IMR-90 (cell line): Measurements from ENCODE around the gene CAPN7.

Experiments
- BHLHE40 ChIP-seq: fragments of 150-350 bp; IDR thresholded peaks from 2 replicates; pipeline ENCODE4 v1.6.1; 2016; ENCODE audit warnings: mild to moderate bottlenecking, low read depth, low read length
- CHD1 ChIP-seq: IDR thresholded peaks from 2 replicates; pipeline ENCODE4 v1.6.1; 2012; ENCODE audit warnings: low read depth, low read length, improper control_type of control experiment
- ELK1 ChIP-seq: fragments of 150-350 bp; IDR thresholded peaks from 2 replicates; pipeline ENCODE4 v1.6.1; 2016; ENCODE audit warnings: low read depth, mild to moderate bottlenecking, low read length, moderate library complexity, borderline replicate concordance
- FOS ChIP-seq: fragments of 150-350 bp; IDR thresholded peaks from 2 replicates; pipeline ENCODE4 v1.6.1; 2016; ENCODE audit warnings: low read depth, low read length
- MAFK ChIP-seq: IDR thresholded peaks from 2 replicates; pipeline ENCODE4 v1.6.1; 2012; ENCODE audit warnings: low read depth, low read length, improper control_type of control experiment
- MAZ ChIP-seq: IDR thresholded peaks from 2 replicates; pipeline ENCODE4 v1.6.1; 2012; ENCODE audit warnings: low read depth, mild to moderate bottlenecking, low read length, improper control_type of control experiment, moderate library complexity, borderline replicate concordance
- MXI1 ChIP-seq: IDR thresholded peaks from 2 replicates; pipeline ENCODE4 v1.6.1; 2012; ENCODE audit warnings: low read depth, mild to moderate bottlenecking, low read length, moderate library complexity, borderline replicate concordance
- NFE2L2 ChIP-seq: fragments of 150-350 bp; IDR thresholded peaks from 2 replicates; pipeline ENCODE4 v1.6.1; 2016; ENCODE audit warnings: low read depth, mild to moderate bottlenecking, low read length
- POLR2A ChIP-seq: IDR thresholded peaks from 2 replicates; pipeline ENCODE4 v1.6.1; 2012; ENCODE audit warnings: mild to moderate bottlenecking, low read depth, low read length
- RAD21 ChIP-seq: IDR thresholded peaks from 2 replicates; pipeline ENCODE4 v1.6.1; 2012; ENCODE audit warnings: low read length, improper control_type of control experiment
- RFX5 ChIP-seq: IDR thresholded peaks from 2 replicates; pipeline ENCODE4 v1.8.0; 2012; ENCODE audit warnings: low read depth, mild to moderate bottlenecking, low read length, moderate library complexity
- TF ChIP-seq, protein P1 (sequence below): conservative IDR thresholded peaks from 2 replicates; pipeline ENCODE4 v1.5.1; 2012; ENCODE audit warnings: mild to moderate bottlenecking, low read depth, low read length, improper control_type of control experiment

DNA sequence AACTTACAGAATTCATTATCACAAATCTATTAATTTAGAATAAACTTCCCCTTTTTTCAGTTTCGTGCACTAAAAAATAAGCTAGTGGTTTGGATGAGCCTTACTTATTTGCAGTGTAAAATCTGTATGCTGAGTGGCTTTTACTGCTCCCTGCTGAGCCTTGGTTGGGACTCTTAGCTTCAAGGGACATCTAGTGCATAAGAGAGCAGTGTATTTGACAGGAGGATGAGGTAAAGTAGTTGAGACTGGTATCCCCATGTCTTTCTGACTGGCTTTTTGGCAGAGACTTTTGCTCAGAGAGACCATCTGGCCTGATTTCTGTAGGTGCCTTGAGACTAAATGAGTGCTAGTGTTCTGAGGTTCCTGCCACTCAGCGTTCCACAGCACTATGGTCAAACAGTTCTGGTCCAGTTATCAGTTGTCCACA is 11.8 kb downstream of the CAPN7 start:
- TF ChIP-seq, protein P1, sequence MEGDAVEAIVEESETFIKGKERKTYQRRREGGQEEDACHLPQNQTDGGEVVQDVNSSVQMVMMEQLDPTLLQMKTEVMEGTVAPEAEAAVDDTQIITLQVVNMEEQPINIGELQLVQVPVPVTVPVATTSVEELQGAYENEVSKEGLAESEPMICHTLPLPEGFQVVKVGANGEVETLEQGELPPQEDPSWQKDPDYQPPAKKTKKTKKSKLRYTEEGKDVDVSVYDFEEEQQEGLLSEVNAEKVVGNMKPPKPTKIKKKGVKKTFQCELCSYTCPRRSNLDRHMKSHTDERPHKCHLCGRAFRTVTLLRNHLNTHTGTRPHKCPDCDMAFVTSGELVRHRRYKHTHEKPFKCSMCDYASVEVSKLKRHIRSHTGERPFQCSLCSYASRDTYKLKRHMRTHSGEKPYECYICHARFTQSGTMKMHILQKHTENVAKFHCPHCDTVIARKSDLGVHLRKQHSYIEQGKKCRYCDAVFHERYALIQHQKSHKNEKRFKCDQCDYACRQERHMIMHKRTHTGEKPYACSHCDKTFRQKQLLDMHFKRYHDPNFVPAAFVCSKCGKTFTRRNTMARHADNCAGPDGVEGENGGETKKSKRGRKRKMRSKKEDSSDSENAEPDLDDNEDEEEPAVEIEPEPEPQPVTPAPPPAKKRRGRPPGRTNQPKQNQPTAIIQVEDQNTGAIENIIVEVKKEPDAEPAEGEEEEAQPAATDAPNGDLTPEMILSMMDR = no peak
- TF ChIP-seq FOS (no peak), MXI1 (no peak), ELK1 (no peak), RAD21 (no peak), POLR2A (no peak), NFE2L2 (no peak), MAFK (no peak), CHD1 (no peak), MAZ (no peak), RFX5 (no peak), BHLHE40 (no peak)
